ENCODE results near the gene THEMIS2. TPM values are rescaled to one million over a fixed set of nuclear protein-coding genes. Genes with fewer than 3 reads are reported as not detected.

Gene THEMIS2
- total RNA-seq, 1 experiment from 2014 or later: 17.2 TPM

- Histone ChIP-seq H3K23me2 (ENCODE audit: insufficient read length, low read depth, low read length, poor library complexity, severe bottlenecking) (no peaks in the 10 kb centered on the region), H4K91ac (ENCODE audit: insufficient read length, low read depth, low read length) (no peak overlapping the region), H2BK15ac (ENCODE audit: low read depth, low read length) (no peak overlapping the region), H3K4ac (ENCODE audit: low read depth, low read length) (no peak overlapping the region), H3K14ac (ENCODE audit: insufficient read depth, low read length) (no peak overlapping the region), H3K18ac (ENCODE audit: insufficient read length, low read depth, low read length) (no peak overlapping the region), H3K23ac (ENCODE audit: insufficient read length, low read depth, low read length) (no peak overlapping the region), H3K4me2 (ENCODE audit: insufficient read depth, insufficient read length, low read length) (no peak overlapping the region), H4K20me1 (ENCODE audit: control insufficient read depth, insufficient read depth, insufficient read length) (no peaks in the 10 kb centered on the region), H4K8ac (replicated peaks; ENCODE audit: insufficient read length, low read depth, low read length) (no peak overlapping the region), H3K9ac (ENCODE audit: extremely low read depth, insufficient read length, low read length) (no peak overlapping the region), H4K5ac (ENCODE audit: insufficient read length, low read depth, low read length) (no peak overlapping the region), H3K27me3 (ENCODE audit: insufficient read depth, low read length) (no peaks in the 10 kb centered on the region), H3T11ph (ENCODE audit: low read length) (no peak overlapping the region), H3K56ac (ENCODE audit: insufficient read length, low read depth, low read length) (no peak overlapping the region), H3K4me1 (ENCODE audit: insufficient read depth, low read length) (no peaks in the 10 kb centered on the region), H2BK5ac (ENCODE audit: insufficient read length, low read length) (no peak overlapping the region), H3K27ac (ENCODE audit: insufficient read length, low read depth, low read length) (no peak overlapping the region), H2BK20ac (ENCODE audit: low read depth, low read length, poor library complexity, severe bottlenecking) (no peak overlapping the region), H3K79me2 (ENCODE audit: insufficient read depth, low read length) (no peaks in the 10 kb centered on the region), H3K9me3 (ENCODE audit: control insufficient read depth, low read depth, low read length) (no peaks in the 10 kb centered on the region), H2BK12ac (ENCODE audit: insufficient read length, low read depth, low read length) (no peak overlapping the region), H2BK120ac (ENCODE audit: low read depth, low read length, poor library complexity, severe bottlenecking) (no peak overlapping the region), H3K79me1 (ENCODE audit: insufficient read depth, low read depth, low read length, poor library complexity, severe bottlenecking) (no peaks in the 10 kb centered on the region), H2AK5ac (ENCODE audit: insufficient read length, low read length) (no peak overlapping the region), H2AFZ (ENCODE audit: low read length) (no peak overlapping the region)
- H3K36me3 Mint-ChIP-seq (ENCODE audit: insufficient read depth in 1 of 3, low read depth in 3 of 3): peaks cover 35 to 90% (median 77%) of the 10 kb centered on the region in 3 experiments; a peak in 6 of 7 replicates
- H3K27me3 Mint-ChIP-seq (ENCODE audit: low read depth): no peaks in the 10 kb centered on the region
- H3K27ac Mint-ChIP-seq: no peak overlapping the region
- no peaks in the 10 kb centered on the region for H3K9me3 Mint-ChIP-seq
- DNase-seq: no peak
- WGBS (ENCODE audit: extremely low coverage, insufficient read length, low lambda C conversion rate): no CpG with 5 or more reads among the region's 2 CpGs
- TF ChIP-seq, protein P1, sequence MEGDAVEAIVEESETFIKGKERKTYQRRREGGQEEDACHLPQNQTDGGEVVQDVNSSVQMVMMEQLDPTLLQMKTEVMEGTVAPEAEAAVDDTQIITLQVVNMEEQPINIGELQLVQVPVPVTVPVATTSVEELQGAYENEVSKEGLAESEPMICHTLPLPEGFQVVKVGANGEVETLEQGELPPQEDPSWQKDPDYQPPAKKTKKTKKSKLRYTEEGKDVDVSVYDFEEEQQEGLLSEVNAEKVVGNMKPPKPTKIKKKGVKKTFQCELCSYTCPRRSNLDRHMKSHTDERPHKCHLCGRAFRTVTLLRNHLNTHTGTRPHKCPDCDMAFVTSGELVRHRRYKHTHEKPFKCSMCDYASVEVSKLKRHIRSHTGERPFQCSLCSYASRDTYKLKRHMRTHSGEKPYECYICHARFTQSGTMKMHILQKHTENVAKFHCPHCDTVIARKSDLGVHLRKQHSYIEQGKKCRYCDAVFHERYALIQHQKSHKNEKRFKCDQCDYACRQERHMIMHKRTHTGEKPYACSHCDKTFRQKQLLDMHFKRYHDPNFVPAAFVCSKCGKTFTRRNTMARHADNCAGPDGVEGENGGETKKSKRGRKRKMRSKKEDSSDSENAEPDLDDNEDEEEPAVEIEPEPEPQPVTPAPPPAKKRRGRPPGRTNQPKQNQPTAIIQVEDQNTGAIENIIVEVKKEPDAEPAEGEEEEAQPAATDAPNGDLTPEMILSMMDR (conservative IDR thresholded peaks at IDR 0.05): no peak
- no peak overlapping the region for H3K4me3 Mint-ChIP-seq
- H3K4me1 Mint-ChIP-seq: no peaks in the 10 kb centered on the region
These were observed 34.4 kb downstream of the THEMIS2 start for GRCh38 chr1:27906759-27907158.

Measured in H9 (cell line).